Myocyte (in vitro differentiated cells): ENCODE data around the gene COL6A1. TPM values are rescaled to one million over a fixed set of nuclear protein-coding genes. Genes with fewer than 3 reads are reported as not detected.
"Not testable (repeated sequence)": the region's sequence is repeated elsewhere in the genome, so short reads cannot be mapped to it uniquely, and the experiment has no call there.

Source experiments
- DNase-seq: peaks from one replicate; pipeline ENCODE4 v3.0.0-alpha.2; 2012; ENCODE audit warnings: low read depth
- total RNA-seq: library from RNA; depleted of rRNA; stranded (reverse); fragments of >200 nt; gene quantifications from 2 replicates; pipeline ENCODE4 v1.2.3, GENCODE V29; 2014

The COL6A1 gene
- total RNA-seq, 1 donor from 2014 or later: 678 TPM

GRCh38 chr21:46005481-46005881, 23.9 kb downstream of the COL6A1 start:
- no peak for DNase-seq

GRCh38 chr21:46005894-46006546, 24.4 kb downstream of the COL6A1 start:
- DNase-seq: not testable (repeated sequence)

- no peak for DNase-seq
Observed at GRCh38 chr21:46006547-46007491, 25.2 kb downstream of the COL6A1 start.

- no peak for DNase-seq
Observed at GRCh38 chr21:46007492-46007868, 25.9 kb downstream of the COL6A1 start.

GRCh38 chr21:46008893-46009621, 27.5 kb downstream of the COL6A1 start:
- no peak for DNase-seq

GRCh38 chr21:46009951-46010705, 28.6 kb downstream of the COL6A1 start:
- no peak for DNase-seq

- DNase-seq: no peak
Observed at GRCh38 chr21:46011267-46011967, 29.8 kb downstream of the COL6A1 start.

- no peak for DNase-seq
Observed at GRCh38 chr21:46012154-46012553, 30.6 kb downstream of the COL6A1 start.

GRCh38 chr21:46014828-46015227, 33.3 kb downstream of the COL6A1 start:
- DNase-seq: no peak

- DNase-seq: no peak
Observed at GRCh38 chr21:46017148-46017547, 35.6 kb downstream of the COL6A1 start.

- no peak for DNase-seq
Observed at GRCh38 chr21:46017695-46018094, 36.1 kb downstream of the COL6A1 start.

GRCh38 chr21:46018615-46019014, 37.0 kb downstream of the COL6A1 start:
- no peak for DNase-seq

GRCh38 chr21:46020581-46020980, 39.0 kb downstream of the COL6A1 start:
- no peak for DNase-seq

GRCh38 chr21:46021398-46021797, 39.8 kb downstream of the COL6A1 start:
- DNase-seq: no peak

GRCh38 chr21:46021978-46022544, 40.5 kb downstream of the COL6A1 start:
- DNase-seq: no peak

- DNase-seq: no peak
Observed at GRCh38 chr21:46022551-46023525, 41.3 kb downstream of the COL6A1 start.

GRCh38 chr21:46023555-46023954, 42.0 kb downstream of the COL6A1 start:
- DNase-seq: no peak

- DNase-seq: no peak
Observed at GRCh38 chr21:46024141-46024540, 42.6 kb downstream of the COL6A1 start.
